ENCODE results near the gene STEAP2.

DNA sequence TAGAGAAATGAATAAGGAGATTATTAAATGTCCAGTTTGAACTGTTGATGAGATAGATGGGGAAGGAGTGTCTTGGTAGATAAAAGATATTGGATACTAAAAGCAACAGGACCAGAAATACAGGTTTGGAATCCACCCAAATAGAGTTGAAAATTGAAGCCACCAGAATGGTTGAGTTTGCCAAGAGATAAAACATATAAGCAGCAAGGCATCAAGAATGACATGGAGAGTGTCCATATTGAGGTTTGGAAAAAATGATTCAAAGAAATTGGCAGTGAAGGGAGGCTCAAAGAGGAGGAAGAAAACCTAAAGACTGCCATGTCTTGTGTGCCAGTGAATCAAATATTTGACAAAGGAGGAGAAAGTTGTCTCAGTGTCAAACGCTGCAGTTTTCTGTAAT lies 57.6 kb downstream of the STEAP2 start:
- TF ChIP-seq, protein P1, sequence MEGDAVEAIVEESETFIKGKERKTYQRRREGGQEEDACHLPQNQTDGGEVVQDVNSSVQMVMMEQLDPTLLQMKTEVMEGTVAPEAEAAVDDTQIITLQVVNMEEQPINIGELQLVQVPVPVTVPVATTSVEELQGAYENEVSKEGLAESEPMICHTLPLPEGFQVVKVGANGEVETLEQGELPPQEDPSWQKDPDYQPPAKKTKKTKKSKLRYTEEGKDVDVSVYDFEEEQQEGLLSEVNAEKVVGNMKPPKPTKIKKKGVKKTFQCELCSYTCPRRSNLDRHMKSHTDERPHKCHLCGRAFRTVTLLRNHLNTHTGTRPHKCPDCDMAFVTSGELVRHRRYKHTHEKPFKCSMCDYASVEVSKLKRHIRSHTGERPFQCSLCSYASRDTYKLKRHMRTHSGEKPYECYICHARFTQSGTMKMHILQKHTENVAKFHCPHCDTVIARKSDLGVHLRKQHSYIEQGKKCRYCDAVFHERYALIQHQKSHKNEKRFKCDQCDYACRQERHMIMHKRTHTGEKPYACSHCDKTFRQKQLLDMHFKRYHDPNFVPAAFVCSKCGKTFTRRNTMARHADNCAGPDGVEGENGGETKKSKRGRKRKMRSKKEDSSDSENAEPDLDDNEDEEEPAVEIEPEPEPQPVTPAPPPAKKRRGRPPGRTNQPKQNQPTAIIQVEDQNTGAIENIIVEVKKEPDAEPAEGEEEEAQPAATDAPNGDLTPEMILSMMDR (conservative IDR thresholded peaks at IDR 0.05; ENCODE audit: low read length) = no peak
- no peak for TF ChIP-seq EZH2phosphoT487 (IDR thresholded peaks at IDR 0.05; ENCODE audit: borderline replicate concordance, low read depth, low read length)
